HL-60 (cell line): ENCODE measurements around the gene PPIL1.

Experiments used
- CTCF ChIP-seq: IDR thresholded peaks from one replicate; pipeline ENCODE4 v1.5.1; 2011; ENCODE audit warnings: low read length, control low read depth, inconsistent platforms; ENCODE audit not compliant: insufficient read depth
- REST ChIP-seq: IDR thresholded peaks from 2 replicates; pipeline ENCODE4 v1.6.1; 2012; ENCODE audit warnings: low read depth; ENCODE audit not compliant: insufficient replicate concordance
- SPI1 ChIP-seq: IDR thresholded peaks from 2 replicates; pipeline ENCODE4 v1.6.1; 2012; ENCODE audit warnings: low read depth, mild to moderate bottlenecking, borderline replicate concordance

GRCh38 chr6:36855750-36856149 is 18.9 kb downstream of the PPIL1 start:
- TF ChIP-seq SPI1 = no peak
- TF ChIP-seq CTCF = no peak
- TF ChIP-seq REST = no peak
